Osteoblast (primary cell): ENCODE measurements around the gene DRD5. TPM values are rescaled to one million over a fixed set of nuclear protein-coding genes. Genes with fewer than 3 reads are reported as not detected.
"Not testable (repeated sequence)": the region's sequence is repeated elsewhere in the genome, so short reads cannot be mapped to it uniquely, and the experiment has no call there.

Experiments used
- DNase-seq: peaks from one replicate; pipeline ENCODE4 v3.0.0; 2011; ENCODE audit warnings: low spot score, mixed read lengths; ENCODE audit not compliant: insufficient read length; ENCODE audit errors: missing footprints
- H2AFZ ChIP-seq: 2 replicates; pipeline ENCODE4 v1.6.0; 2011; ENCODE audit warnings: mild to moderate bottlenecking, low read length
- H3K27ac ChIP-seq: 2 replicates; pipeline ENCODE4 v1.5.1; 2011; ENCODE audit warnings: mild to moderate bottlenecking, low read depth, low read length, moderate library complexity
- H3K27me3 ChIP-seq: 2 replicates; pipeline ENCODE4 v1.6.0; 2012; ENCODE audit warnings: mild to moderate bottlenecking, control low read depth, inconsistent platforms, low read length, moderate library complexity; ENCODE audit not compliant: insufficient read depth
- H3K36me3 ChIP-seq: 2 replicates; pipeline ENCODE4 v1.5.1; 2011; ENCODE audit warnings: mild to moderate bottlenecking, low read length, control low read depth, moderate library complexity; ENCODE audit not compliant: insufficient read depth
- H3K4me1 ChIP-seq: 2 replicates; pipeline ENCODE4 v1.5.1; 2011; ENCODE audit warnings: mild to moderate bottlenecking, low read length, control low read depth, moderate library complexity; ENCODE audit not compliant: insufficient read depth
- H3K4me2 ChIP-seq: 2 replicates; pipeline ENCODE4 v1.6.0; 2011; ENCODE audit warnings: mild to moderate bottlenecking, low read length; ENCODE audit not compliant: insufficient read depth
- H3K4me3 ChIP-seq: fragments of 200-600 bp; sonication (generic); 3 replicates; pipeline ENCODE4 v1.5.1; 2012; ENCODE audit warnings: mild to moderate bottlenecking, low read length, inconsistent platforms; ENCODE audit not compliant: insufficient read depth
- H3K79me2 ChIP-seq: 2 replicates; pipeline ENCODE4 v1.6.0; 2012; ENCODE audit warnings: mild to moderate bottlenecking, low read length, control low read depth, inconsistent platforms; ENCODE audit not compliant: insufficient read depth
- H3K9me3 ChIP-seq: 2 replicates; pipeline ENCODE4 v1.5.1; 2011; ENCODE audit warnings: low read depth, low read length, control low read depth
- H4K20me1 ChIP-seq: 2 replicates; pipeline ENCODE4 v1.6.0; 2012; ENCODE audit warnings: mild to moderate bottlenecking, low read length, control low read depth; ENCODE audit not compliant: insufficient read depth
- total RNA-seq: library from RNA; depleted of rRNA; stranded (reverse); fragments of >200 nt; gene quantifications from 2 replicates; pipeline ENCODE4 v1.2.3, GENCODE V29; 2012
- TF ChIP-seq, protein P1 (sequence below): IDR thresholded peaks from 2 replicates; pipeline ENCODE4 v1.5.1; 2011; ENCODE audit warnings: mild to moderate bottlenecking, low read depth, low read length, moderate library complexity; ENCODE audit errors: extremely low read depth

Gene DRD5
- total RNA-seq, 1 donor = not detected

- no peaks in the 10 kb centered on the region for H3K9me3 ChIP-seq
- H3K27me3 ChIP-seq = no peaks in the 10 kb centered on the region
- no peak overlapping the region for H3K4me3 ChIP-seq
- H3K4me1 ChIP-seq = no peaks in the 10 kb centered on the region
- no peaks in the 10 kb centered on the region for H4K20me1 ChIP-seq
- H3K36me3 ChIP-seq = no peaks in the 10 kb centered on the region
- H2AFZ ChIP-seq = no peak overlapping the region
- H3K4me2 ChIP-seq = no peak overlapping the region
- no peak for DNase-seq
- TF ChIP-seq, protein P1, sequence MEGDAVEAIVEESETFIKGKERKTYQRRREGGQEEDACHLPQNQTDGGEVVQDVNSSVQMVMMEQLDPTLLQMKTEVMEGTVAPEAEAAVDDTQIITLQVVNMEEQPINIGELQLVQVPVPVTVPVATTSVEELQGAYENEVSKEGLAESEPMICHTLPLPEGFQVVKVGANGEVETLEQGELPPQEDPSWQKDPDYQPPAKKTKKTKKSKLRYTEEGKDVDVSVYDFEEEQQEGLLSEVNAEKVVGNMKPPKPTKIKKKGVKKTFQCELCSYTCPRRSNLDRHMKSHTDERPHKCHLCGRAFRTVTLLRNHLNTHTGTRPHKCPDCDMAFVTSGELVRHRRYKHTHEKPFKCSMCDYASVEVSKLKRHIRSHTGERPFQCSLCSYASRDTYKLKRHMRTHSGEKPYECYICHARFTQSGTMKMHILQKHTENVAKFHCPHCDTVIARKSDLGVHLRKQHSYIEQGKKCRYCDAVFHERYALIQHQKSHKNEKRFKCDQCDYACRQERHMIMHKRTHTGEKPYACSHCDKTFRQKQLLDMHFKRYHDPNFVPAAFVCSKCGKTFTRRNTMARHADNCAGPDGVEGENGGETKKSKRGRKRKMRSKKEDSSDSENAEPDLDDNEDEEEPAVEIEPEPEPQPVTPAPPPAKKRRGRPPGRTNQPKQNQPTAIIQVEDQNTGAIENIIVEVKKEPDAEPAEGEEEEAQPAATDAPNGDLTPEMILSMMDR = no peak
- no peaks in the 10 kb centered on the region for H3K79me2 ChIP-seq
- no peak overlapping the region for H3K27ac ChIP-seq
Observed at GRCh38 chr4:9782136-9782436, 652 bp downstream of the DRD5 start.

- not testable (repeated sequence) for H3K4me2 ChIP-seq, DNase-seq, H3K27ac ChIP-seq, H3K27me3 ChIP-seq, H2AFZ ChIP-seq, H3K36me3 ChIP-seq, H3K79me2 ChIP-seq, H3K9me3 ChIP-seq, H4K20me1 ChIP-seq, H3K4me1 ChIP-seq, H3K4me3 ChIP-seq
Observed at GRCh38 chr4:9785891-9786290, 4.5 kb downstream of the DRD5 start.

DNA sequence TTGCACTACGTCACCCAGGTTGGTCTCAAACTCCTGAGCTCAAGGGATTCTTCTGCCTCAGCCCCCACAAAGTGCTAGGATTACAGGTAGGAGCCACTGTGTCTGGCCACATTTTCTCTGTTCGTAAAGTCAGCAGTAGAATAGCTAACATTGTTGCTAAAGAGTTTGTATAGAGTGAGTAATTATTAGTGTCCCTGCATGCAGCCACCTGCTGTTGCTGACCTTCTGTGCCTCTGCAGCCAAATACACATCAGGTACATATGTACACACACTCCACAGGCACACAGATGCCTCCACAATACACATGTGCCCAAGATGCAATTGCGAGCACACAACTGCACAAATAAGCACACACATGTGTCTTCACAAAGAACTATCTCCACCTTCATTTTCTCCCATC, 10.9 kb downstream of the DRD5 start:
- H3K9me3 ChIP-seq = no peaks in the 10 kb centered on the region
- H3K79me2 ChIP-seq = no peaks in the 10 kb centered on the region
- TF ChIP-seq, protein P1 = no peak
- no peak overlapping the region for H3K4me2 ChIP-seq
- H3K4me1 ChIP-seq = no peaks in the 10 kb centered on the region
- DNase-seq = no peak
- no peaks in the 10 kb centered on the region for H3K27me3 ChIP-seq
- H4K20me1 ChIP-seq = no peaks in the 10 kb centered on the region
- H3K27ac ChIP-seq = no peak overlapping the region
- no peak overlapping the region for H2AFZ ChIP-seq
- no peaks in the 10 kb centered on the region for H3K36me3 ChIP-seq
- H3K4me3 ChIP-seq = no peak overlapping the region

DNA sequence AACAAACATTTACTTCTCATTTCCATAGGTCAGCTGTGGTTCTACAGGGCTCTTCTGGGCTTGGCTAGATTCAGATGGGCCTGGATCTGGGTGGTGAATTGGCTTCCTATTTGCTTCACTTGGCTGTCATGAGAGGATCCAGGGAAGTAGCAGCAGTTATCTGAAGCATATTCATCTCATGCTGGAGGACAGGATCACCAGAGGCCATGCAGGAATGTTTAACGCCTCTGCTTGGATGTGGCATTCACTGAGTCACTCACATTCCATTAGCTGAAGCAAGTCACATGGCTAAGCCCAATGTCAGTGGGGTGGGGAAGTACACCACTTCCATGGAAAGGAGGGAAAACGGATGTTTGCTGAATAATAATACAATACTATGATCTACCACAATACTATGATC, 15.2 kb downstream of the DRD5 start:
- not testable (repeated sequence) for H3K4me2 ChIP-seq, H3K79me2 ChIP-seq, H3K4me1 ChIP-seq, H2AFZ ChIP-seq, H3K4me3 ChIP-seq, H3K9me3 ChIP-seq, H4K20me1 ChIP-seq, H3K27ac ChIP-seq, DNase-seq, H3K27me3 ChIP-seq, H3K36me3 ChIP-seq

DNA sequence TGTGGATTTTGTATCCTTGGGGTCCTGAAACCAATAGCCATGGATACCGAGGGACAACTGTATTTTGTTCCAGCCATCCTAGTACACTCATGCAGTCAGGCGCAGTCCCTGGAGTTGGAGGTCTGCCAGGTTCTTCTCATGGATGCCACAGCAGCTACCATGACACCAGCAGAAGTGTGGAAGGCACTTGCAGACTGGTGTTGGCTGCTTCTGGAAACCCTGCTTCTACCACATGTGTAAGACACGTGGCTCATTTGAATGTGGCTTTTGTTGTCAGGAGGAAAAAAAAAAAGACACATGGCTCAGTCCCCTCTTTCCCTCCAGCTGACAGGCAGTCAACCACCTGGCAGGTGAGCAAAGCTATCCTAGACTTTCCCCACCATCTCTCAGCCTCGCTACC, 19.4 kb downstream of the DRD5 start:
- H3K4me3 ChIP-seq = no peak overlapping the region
- no peaks in the 10 kb centered on the region for H4K20me1 ChIP-seq
- H3K79me2 ChIP-seq = no peaks in the 10 kb centered on the region
- no peak overlapping the region for H3K27ac ChIP-seq
- no peaks in the 10 kb centered on the region for H3K27me3 ChIP-seq
- H3K36me3 ChIP-seq = no peaks in the 10 kb centered on the region
- TF ChIP-seq, protein P1 = no peak
- no peak overlapping the region for H3K4me2 ChIP-seq
- H3K9me3 ChIP-seq = no peaks in the 10 kb centered on the region
- no peaks in the 10 kb centered on the region for H3K4me1 ChIP-seq
- H2AFZ ChIP-seq = no peak overlapping the region
- DNase-seq = no peak
